Mononuclear cell (primary cell): ENCODE data around the gene PRAMEF6. TPM values are rescaled to one million over a fixed set of nuclear protein-coding genes. Genes with fewer than 3 reads are reported as not detected.
"Not testable (repeated sequence)": the region's sequence is repeated elsewhere in the genome, so short reads cannot be mapped to it uniquely, and the experiment has no call there.

Experiments used
- H3K27me3 ChIP-seq: 2 replicates; pipeline ENCODE4 v1.6.0; 2011; ENCODE audit warnings: low read length, control low read depth; ENCODE audit not compliant: insufficient read depth
- H3K4me1 ChIP-seq: 2 replicates; pipeline ENCODE4 v1.5.1; 2011; ENCODE audit warnings: mild to moderate bottlenecking, low read length, control low read depth; ENCODE audit not compliant: insufficient read depth
- H3K4me3 ChIP-seq: 2 replicates; pipeline ENCODE4 v1.5.1; 2011; ENCODE audit warnings: mild to moderate bottlenecking, low read length, moderate library complexity
- H3K9me3 ChIP-seq: 2 replicates; pipeline ENCODE4 v1.5.1; 2011; ENCODE audit warnings: low read depth, mild to moderate bottlenecking, control low read depth, low read length
- total RNA-seq: library from RNA; depleted of rRNA; stranded (reverse); fragments of >200 nt; gene quantifications from one replicate; pipeline ENCODE4 v1.2.3, GENCODE V29; 2012

The PRAMEF6 gene
- not detected for total RNA-seq

DNA sequence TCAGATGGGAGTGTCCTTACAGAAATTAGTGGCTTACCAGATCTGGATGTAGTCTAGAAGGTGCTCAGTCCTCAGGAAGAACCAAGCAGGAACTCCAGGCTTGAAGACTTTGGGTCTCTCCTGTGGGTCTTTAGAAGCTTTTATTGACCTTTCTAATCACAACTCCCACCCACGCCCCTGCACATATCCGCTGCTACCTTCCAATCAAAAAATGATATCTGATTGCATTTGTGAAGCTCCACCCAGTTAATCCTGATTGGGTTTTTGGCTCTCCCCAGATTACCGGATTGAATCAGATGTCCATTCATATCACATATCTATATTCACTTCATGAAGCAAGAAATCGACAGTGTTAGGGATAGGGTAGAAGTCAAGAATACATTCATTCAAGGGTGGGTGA, at the start of gene PRAMEF6:
Gene PRAMEF6, minus strand, starts transcription at position 101 of the 400 bp plus-strand sequence. CDS start 5,062 bp downstream, outside the sequence.
- not testable (repeated sequence) for H3K27me3 ChIP-seq, H3K4me3 ChIP-seq, H3K4me1 ChIP-seq, H3K9me3 ChIP-seq

GRCh38 chr1:12924368-12924767, 23.0 kb downstream of the PRAMEF6 start:
- H3K9me3 ChIP-seq, H3K4me1 ChIP-seq, H3K4me3 ChIP-seq, H3K27me3 ChIP-seq: not testable (repeated sequence)

DNA sequence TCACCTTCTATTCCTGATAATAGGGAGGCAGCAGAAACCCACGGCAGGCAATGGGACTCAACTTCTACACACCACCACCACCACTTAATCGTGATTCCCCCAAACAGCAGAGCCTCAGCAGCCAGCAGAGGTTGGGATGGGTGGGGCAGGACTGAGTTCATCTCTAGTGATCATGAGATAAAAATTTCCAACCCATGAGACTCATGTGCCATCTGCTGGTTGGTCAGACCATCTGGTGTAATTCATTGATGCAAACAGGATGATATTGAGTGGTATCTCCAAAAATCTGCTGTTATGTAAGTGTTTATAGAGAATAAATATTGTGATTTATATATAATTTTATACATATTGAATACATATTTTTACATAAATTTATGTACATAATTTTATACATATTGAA, 25.6 kb downstream of the PRAMEF6 start:
- H3K4me3 ChIP-seq, H3K4me1 ChIP-seq, H3K9me3 ChIP-seq, H3K27me3 ChIP-seq: not testable (repeated sequence)

- not testable (repeated sequence) for H3K4me1 ChIP-seq, H3K27me3 ChIP-seq
These were observed 31.1 kb downstream of the PRAMEF6 start, which contains the start of gene PRAMEF7 for GRCh38 chr1:12916310-12916709. PRAMEF7 (plus strand) TSS chr1:12916610; CDS start chr1:12917693, 1,083 bp downstream.

GRCh38 chr1:12903793-12904572, 43.4 kb downstream of the PRAMEF6 start:
- H3K27me3 ChIP-seq = not testable (repeated sequence)

More at GRCh38 chr1:12916310-12916709, 31.1 kb downstream of the PRAMEF6 start, which contains the start of gene PRAMEF7:
- not testable (repeated sequence) for H3K4me3 ChIP-seq, H3K9me3 ChIP-seq

DNA sequence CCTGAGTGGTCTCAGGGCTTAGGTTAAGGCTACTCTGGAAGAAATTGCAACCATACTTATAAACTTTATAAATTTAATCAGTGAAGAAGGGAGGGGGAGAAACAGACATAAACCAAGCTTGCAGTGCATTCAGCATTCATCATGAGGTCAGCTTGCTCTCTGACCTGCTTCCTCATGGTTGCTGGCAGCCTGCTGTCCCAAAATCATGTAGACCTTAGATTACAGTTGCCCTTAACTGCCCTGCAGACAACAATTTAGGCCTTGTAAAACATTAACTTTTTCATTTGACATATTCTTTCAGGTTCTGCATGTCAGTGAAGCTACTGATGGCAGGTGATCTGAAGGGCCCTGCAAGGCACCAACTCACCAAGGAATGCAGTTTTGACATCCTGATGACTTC, 48.2 kb downstream of the PRAMEF6 start:
- H3K4me3 ChIP-seq, H3K9me3 ChIP-seq, H3K27me3 ChIP-seq, H3K4me1 ChIP-seq: not testable (repeated sequence)

More at GRCh38 chr1:12903793-12904572, 43.4 kb downstream of the PRAMEF6 start:
- not testable (repeated sequence) for H3K4me3 ChIP-seq, H3K9me3 ChIP-seq, H3K4me1 ChIP-seq

DNA sequence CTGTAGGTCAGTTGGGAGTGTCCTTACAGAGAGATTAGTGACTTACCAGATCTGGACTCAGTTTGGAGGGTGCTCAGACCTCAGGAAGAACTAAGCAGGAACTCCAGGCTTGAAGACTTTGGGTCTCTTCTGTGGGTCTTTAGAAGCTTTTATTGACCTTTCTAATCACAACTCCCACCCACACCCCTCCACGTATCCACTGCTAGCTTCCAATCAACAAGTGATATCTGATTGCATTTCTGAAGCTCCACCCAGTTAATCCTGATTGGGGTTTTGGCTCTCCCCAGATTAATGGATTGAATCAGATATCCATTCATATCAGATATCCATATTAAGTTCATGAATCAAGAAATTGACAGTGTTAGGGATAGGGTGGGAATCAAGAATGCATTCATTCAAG, 49.2 kb downstream of the PRAMEF6 start, which contains the start of gene PRAMEF10:
Gene PRAMEF10, minus strand, starts transcription at position 101 of the 400 bp plus-strand sequence. CDS start 2,423 bp downstream, outside the sequence.
- H3K4me1 ChIP-seq, H3K4me3 ChIP-seq, H3K27me3 ChIP-seq, H3K9me3 ChIP-seq: not testable (repeated sequence)

Other genes starting within 250 kb of the PRAMEF6 start
- not detected for gene AADACL3, start 231.5 kb downstream of the PRAMEF6 start, total RNA-seq
- not detected for gene CFAP107, start 201.4 kb downstream of the PRAMEF6 start, total RNA-seq
- gene PRAMEF12, start 173.8 kb downstream of the PRAMEF6 start, total RNA-seq = not detected
- gene PRAMEF1, start 156.2 kb downstream of the PRAMEF6 start, total RNA-seq = not detected
- gene PRAMEF11, start 116.2 kb downstream of the PRAMEF6 start, total RNA-seq = not detected
- gene HNRNPCL1, start 98.9 kb downstream of the PRAMEF6 start, total RNA-seq = not detected
- 0.10 TPM for gene PRAMEF2, start 90.5 kb downstream of the PRAMEF6 start, total RNA-seq
- not detected for gene PRAMEF4, start 61.4 kb downstream of the PRAMEF6 start, total RNA-seq
- not detected for gene PRAMEF10, start 49.3 kb downstream of the PRAMEF6 start, total RNA-seq
- not detected for gene PRAMEF7, start 31.0 kb downstream of the PRAMEF6 start, total RNA-seq
- gene PRAMEF27, start 109.0 kb upstream of the PRAMEF6 start, total RNA-seq = not detected
- gene HNRNPCL3, start 113.2 kb upstream of the PRAMEF6 start, total RNA-seq = not detected
- gene PRAMEF25, start 123.2 kb upstream of the PRAMEF6 start, total RNA-seq = not detected
- gene HNRNPCL2, start 169.3 kb upstream of the PRAMEF6 start, total RNA-seq = not detected
- gene PRAMEF26, start 208.4 kb upstream of the PRAMEF6 start, total RNA-seq = not detected
- not detected for gene HNRNPCL4, start 218.1 kb upstream of the PRAMEF6 start, total RNA-seq
- not detected for gene PRAMEF9, start 224.3 kb upstream of the PRAMEF6 start, total RNA-seq